ENCODE data around the gene TBX20. TPM values are rescaled to one million over a fixed set of nuclear protein-coding genes. Genes with fewer than 3 reads are reported as not detected.

The TBX20 gene
- total and polyA plus RNA-seq, 2 of the 8 experiments (the other 6 are each of a cell fraction or from before 2014, with no cell fraction given), result 0.08 to 0.26 TPM

DNA sequence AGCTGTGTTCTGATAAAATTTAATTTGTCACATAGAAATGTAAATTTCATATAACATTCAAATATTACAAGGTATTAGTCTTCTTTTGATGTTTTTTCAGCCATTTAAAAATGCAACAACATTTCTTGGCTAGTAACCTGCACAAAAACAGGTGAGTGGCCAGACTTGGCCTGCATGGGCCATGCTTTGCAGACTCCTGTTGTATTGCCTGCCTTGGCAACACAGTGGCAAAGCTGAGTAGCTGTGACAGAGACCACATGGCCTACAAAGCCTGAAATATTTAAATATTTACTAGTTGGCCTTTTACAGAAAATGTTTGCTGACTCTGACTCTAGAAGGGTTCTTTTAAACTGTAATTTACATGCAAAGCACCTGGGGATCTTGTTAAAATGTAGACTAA, 13.5 kb upstream of the TBX20 start:
- H2BK20ac ChIP-seq (ENCODE audit: low read length), result no peak overlapping the region
- no peak for FAIRE-seq
- CTCF ChIA-PET (ENCODE audit: partially characterized antibody), result no interaction called here

More for the DNA sequence above, 13.5 kb upstream of the TBX20 start:
- no peak overlapping the region for H2AK5ac ChIP-seq (ENCODE audit: low read depth, low read length)
- H2BK15ac ChIP-seq (ENCODE audit: low read length), result no peak overlapping the region
- H3K23me2 ChIP-seq (ENCODE audit: low read depth, low read length), result no peaks in the 10 kb centered on the region
- H4K8ac ChIP-seq (ENCODE audit: extremely low read depth, insufficient read depth, low read length), result no peak overlapping the region
- H3K4ac ChIP-seq (replicated peaks; ENCODE audit: insufficient read length, low read depth, low read length), result no peak overlapping the region
- H2BK5ac ChIP-seq (ENCODE audit: low read depth, low read length), result no peak overlapping the region
- TF ChIP-seq BACH1 (IDR thresholded peaks at IDR 0.05; ENCODE audit: low read length) (no peak), JUND (IDR thresholded peaks at IDR 0.05; ENCODE audit: low read length) (no peak), SP4 (IDR thresholded peaks at IDR 0.05; ENCODE audit: low read length) (no peak), BCL11A (IDR thresholded peaks at IDR 0.05; ENCODE audit: low read depth in 2 of 2, low read length in 2 of 2) (no peak), TAF1 (IDR thresholded peaks at IDR 0.05; ENCODE audit: low read depth, low read length) (no peak), RAD21 (IDR thresholded peaks at IDR 0.05 in 1 of 2, conservative IDR thresholded peaks at IDR 0.05 in 1 of 2; ENCODE audit: low read depth in 2 of 2, low read length in 2 of 2) (no peak), KDM1A (IDR thresholded peaks at IDR 0.05; ENCODE audit: borderline replicate concordance, low read length) (no peak), POLR2AphosphoS5 (IDR thresholded peaks at IDR 0.05; ENCODE audit: low read depth, low read length) (no peak), SIN3A (conservative IDR thresholded peaks at IDR 0.05 in 1 of 2, IDR thresholded peaks at IDR 0.05 in 1 of 2; ENCODE audit: low read depth in 1 of 2, low read length in 2 of 2) (no peak), BRCA1 (IDR thresholded peaks at IDR 0.05; ENCODE audit: low read depth, low read length) (no peak), TEAD4 (IDR thresholded peaks at IDR 0.05; ENCODE audit: low read depth, low read length) (no peak)
- TF ChIP-seq, protein P1, sequence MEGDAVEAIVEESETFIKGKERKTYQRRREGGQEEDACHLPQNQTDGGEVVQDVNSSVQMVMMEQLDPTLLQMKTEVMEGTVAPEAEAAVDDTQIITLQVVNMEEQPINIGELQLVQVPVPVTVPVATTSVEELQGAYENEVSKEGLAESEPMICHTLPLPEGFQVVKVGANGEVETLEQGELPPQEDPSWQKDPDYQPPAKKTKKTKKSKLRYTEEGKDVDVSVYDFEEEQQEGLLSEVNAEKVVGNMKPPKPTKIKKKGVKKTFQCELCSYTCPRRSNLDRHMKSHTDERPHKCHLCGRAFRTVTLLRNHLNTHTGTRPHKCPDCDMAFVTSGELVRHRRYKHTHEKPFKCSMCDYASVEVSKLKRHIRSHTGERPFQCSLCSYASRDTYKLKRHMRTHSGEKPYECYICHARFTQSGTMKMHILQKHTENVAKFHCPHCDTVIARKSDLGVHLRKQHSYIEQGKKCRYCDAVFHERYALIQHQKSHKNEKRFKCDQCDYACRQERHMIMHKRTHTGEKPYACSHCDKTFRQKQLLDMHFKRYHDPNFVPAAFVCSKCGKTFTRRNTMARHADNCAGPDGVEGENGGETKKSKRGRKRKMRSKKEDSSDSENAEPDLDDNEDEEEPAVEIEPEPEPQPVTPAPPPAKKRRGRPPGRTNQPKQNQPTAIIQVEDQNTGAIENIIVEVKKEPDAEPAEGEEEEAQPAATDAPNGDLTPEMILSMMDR (IDR thresholded peaks at IDR 0.05; ENCODE audit: control extremely low read depth in 1 of 3, insufficient read depth in 1 of 3, low read depth in 1 of 3, low read length in 3 of 3), result no peak
- TF ChIP-seq, protein P2, sequence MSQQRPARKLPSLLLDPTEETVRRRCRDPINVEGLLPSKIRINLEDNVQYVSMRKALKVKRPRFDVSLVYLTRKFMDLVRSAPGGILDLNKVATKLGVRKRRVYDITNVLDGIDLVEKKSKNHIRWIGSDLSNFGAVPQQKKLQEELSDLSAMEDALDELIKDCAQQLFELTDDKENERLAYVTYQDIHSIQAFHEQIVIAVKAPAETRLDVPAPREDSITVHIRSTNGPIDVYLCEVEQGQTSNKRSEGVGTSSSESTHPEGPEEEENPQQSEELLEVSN (IDR thresholded peaks at IDR 0.05), result no peak
- no peak for DNase-seq (ENCODE audit: low read depth in 1 of 2, low spot score in 2 of 2)
- H3K23ac ChIP-seq (ENCODE audit: insufficient read length), result no peak overlapping the region
- no peak overlapping the region for H4K5ac ChIP-seq (ENCODE audit: insufficient read length, low read depth, low read length)
- H3K14ac ChIP-seq (ENCODE audit: insufficient read length), result no peak overlapping the region
- H4K20me1 ChIP-seq (replicated peaks in 1 of 2; ENCODE audit: control insufficient read depth in 1 of 2, insufficient read depth in 2 of 2, low read length in 2 of 2), result no peaks in the 10 kb centered on the region
- POLR2A ChIA-PET (ENCODE audit: partially characterized antibody), result no interaction called here
- no peaks in the 10 kb centered on the region for H3K9me3 ChIP-seq (ENCODE audit: insufficient read depth in 2 of 2, low read depth in 1 of 2, low read length in 1 of 2)
- H2BK120ac ChIP-seq (replicated peaks; ENCODE audit: low read depth, low read length), result no peak overlapping the region
- H2AFZ ChIP-seq (ENCODE audit: low read length), result no peak overlapping the region
- peaks cover 12 to 16% (median 15%) of the 10 kb centered on the region in 4 experiments for H3K27me3 ChIP-seq (replicated peaks in 1 of 4; ENCODE audit: control insufficient read depth in 3 of 4, extremely low read depth in 1 of 4, insufficient read depth in 3 of 4, low read length in 3 of 4)
- H3K4me1 ChIP-seq (replicated peaks in 1 of 4; ENCODE audit: control insufficient read depth in 3 of 4, insufficient read depth in 4 of 4, low read length in 3 of 4), result no peaks in the 10 kb centered on the region; a peak in 1 of 7 replicates
- H4K91ac ChIP-seq (replicated peaks; ENCODE audit: insufficient read length, low read length), result no peak overlapping the region
- no peak overlapping the region for H3K27ac ChIP-seq (ENCODE audit: low read depth, low read length)
- H3K9ac ChIP-seq (replicated peaks in 1 of 4; ENCODE audit: extremely low read depth in 1 of 4, low read depth in 3 of 4, low read length in 3 of 4), result no peak overlapping the region
- no peak overlapping the region for H3K4me2 ChIP-seq (ENCODE audit: insufficient read depth in 1 of 2, low read depth in 2 of 2, low read length in 2 of 2)
- H3K4me3 ChIP-seq (ENCODE audit: extremely low read depth in 1 of 4, insufficient read depth in 2 of 4, low read depth in 3 of 4, low read length in 4 of 4), result no peak overlapping the region
- H3K79me1 ChIP-seq (ENCODE audit: low read depth, low read length), result no peaks in the 10 kb centered on the region
- no peaks in the 10 kb centered on the region for H3K79me2 ChIP-seq (ENCODE audit: control insufficient read depth in 1 of 2, insufficient read depth in 2 of 2, low read length in 2 of 2)
- H3K18ac ChIP-seq (ENCODE audit: extremely low read depth, low read length), result no peak overlapping the region
- no peak overlapping the region for H3K56ac ChIP-seq (replicated peaks; ENCODE audit: insufficient read length, low read depth, low read length)
- no peaks in the 10 kb centered on the region for H3K36me3 ChIP-seq (ENCODE audit: control insufficient read depth in 2 of 4, insufficient read depth in 4 of 4, low read length in 3 of 4)
- no peak overlapping the region for H2BK12ac ChIP-seq (ENCODE audit: low read depth, low read length)

All from H1 (cell line).